ENCODE measurements around the gene ZIC2.

- TF ChIP-seq CTCF (IDR thresholded peaks at IDR 0.05; ENCODE audit: insufficient read depth, low read length), result no peak
- no peak for TF ChIP-seq POLR2AphosphoS5 (IDR thresholded peaks at IDR 0.05; ENCODE audit: low read depth)
- no peak for TF ChIP-seq REST (IDR thresholded peaks at IDR 0.05; ENCODE audit: insufficient replicate concordance, low read depth)
- no peak for TF ChIP-seq GABPA (IDR thresholded peaks at IDR 0.05; ENCODE audit: low read depth)
These were observed 14.9 kb downstream of the ZIC2 start for GRCh38 chr13:99996381-99996973.

Measured in HL-60 (cell line).